Stimulated activated CD8-positive, alpha-beta memory T cell treated with anti-CD3 and anti-CD28 coated beads, Interleukin-7, amount 100 ng/mL, for 1 hour (primary cell): Measurements from ENCODE around the gene PIGB.
"Not testable (repeated sequence)": the region's sequence is repeated elsewhere in the genome, so short reads cannot be mapped to it uniquely, and the experiment has no call there.

Experiments
- DNase-seq, 2 donors: peaks; one replicate each; pipeline ENCODE4 v3.0.0-alpha.2; 2020; ENCODE audit warnings: low read depth in 2 of 2

Gene PIGB

DNA sequence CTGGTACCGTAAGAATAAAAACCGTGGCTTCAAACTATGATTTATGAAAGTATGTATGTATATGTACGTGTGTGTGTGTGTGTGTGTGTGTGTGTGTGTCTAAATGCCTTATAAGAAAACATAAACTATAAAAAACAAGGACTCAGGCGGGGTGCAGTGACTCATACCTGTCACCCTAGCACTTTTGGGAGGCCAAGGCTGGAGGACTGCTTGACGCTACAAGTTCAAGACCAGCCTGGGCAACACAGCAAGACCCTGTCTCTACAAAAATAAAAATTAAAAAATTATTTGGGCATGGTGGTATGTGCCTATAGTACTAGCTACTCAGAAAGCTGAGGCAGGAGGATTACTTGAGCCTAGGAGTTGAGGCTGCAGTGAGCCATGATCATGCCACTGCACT is 60.1 kb downstream of the PIGB start:
- DNase-seq, result no peak

DNA sequence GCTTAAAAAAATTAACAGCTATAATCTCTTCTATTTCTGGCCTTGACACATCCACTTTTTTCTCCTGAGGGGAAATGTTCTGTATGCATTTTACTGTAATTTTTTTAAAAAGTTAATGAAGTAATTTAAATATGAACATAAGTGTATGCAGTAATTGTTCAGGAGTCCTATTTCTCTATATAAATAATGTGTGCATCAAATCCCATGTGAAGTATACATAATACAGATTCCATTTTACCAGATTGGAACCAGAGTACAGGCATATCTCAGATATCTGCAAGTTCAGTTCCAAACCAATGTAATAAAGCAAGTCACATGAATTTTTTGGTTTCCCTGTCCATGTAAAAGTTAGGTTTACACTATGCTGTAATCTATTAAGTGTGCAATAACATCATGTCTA is 62.6 kb downstream of the PIGB start:
- no peak for DNase-seq

DNA sequence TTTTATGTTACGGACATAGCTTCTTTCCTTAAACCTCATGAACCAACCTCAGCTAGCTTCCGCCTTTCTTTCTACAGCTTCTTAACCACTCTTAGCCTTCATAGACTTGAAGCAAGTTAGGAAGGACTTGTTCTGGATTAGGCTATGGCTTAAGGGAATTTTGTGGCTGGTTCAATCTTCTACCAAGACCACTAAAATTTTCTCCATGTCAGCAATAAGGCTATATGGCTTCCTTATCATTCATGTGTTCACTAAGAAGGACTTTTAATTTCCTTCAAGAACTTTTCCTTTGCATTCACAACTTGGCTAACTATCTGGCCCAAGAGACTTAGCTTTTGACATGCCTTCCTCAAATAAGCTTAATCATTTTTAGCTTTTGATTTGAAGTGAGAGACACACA is 64.7 kb downstream of the PIGB start:
- DNase-seq, result no peak

DNA sequence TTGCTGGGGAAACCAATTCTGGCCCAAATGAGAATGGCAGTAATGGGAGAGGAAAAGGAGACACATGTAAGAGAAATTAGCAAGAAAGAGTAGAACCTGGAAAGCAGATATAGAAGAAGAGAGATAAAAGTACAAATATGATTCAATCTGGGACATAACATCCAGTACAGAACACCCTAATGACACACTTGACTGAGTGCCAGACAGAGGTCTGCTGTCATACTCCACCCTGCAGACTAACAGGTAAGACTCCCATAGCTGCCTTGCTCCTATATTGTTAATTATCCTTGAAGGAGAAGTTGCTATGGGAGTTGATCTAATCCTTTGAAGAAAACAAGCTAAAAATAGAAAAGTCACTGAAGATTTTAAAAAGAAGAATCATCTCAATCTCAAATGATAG is 68.0 kb downstream of the PIGB start:
- DNase-seq, result no peak

DNA sequence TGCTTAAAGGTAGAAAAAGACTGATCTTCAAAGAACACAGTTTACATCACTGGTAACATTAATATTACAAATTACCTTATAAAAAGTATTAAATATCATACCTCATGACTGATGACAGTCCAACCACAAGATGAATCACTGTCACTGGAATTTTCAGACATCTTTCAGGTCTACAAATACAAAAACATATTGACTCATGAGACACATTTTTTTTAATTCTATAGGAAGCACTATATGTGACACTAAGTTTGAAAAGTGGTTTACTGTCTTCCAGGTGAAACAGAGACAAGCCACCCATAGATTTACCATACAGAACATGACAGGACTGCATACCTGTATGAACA is 70.2 kb downstream of the PIGB start:
- no peak for DNase-seq

DNA sequence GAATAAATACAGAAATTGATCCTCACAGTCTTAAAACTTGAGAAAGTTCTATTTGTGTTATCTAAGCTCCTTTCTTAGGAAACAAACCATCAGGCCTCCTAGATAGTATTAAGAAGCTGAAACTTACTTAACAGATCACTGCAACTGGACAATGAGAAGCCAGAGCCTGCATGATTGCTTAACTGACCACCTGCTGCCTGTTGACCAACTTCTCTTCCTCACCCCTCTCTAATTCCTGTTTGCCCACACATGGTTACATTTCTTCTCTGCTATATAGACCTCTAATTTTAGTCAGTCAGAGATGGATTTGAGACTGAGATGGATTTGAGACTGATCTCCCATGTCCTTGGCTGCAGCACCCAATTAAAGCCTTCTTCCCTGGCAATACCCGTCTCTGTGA is 75.7 kb downstream of the PIGB start:
- no peak for DNase-seq

DNA sequence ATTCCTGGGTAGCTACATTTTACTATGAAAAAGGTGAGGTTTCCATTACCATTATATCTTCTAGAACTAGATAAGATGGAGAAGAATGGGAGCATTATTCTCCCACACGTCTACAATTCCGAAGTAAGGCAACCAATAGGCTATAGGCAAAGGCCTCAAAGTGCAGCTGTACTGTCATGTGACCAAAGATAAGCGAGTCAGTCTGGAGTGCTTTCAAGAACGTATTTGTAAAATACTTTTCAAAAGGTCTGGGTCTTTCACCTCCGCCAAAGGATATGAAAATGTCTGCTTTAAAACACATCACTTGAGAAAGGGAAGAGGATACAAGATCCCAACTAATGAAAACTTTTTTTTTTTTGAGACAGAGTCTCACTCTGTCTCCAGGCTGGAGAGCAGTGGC is 79.2 kb downstream of the PIGB start:
- DNase-seq, result no peak

DNA sequence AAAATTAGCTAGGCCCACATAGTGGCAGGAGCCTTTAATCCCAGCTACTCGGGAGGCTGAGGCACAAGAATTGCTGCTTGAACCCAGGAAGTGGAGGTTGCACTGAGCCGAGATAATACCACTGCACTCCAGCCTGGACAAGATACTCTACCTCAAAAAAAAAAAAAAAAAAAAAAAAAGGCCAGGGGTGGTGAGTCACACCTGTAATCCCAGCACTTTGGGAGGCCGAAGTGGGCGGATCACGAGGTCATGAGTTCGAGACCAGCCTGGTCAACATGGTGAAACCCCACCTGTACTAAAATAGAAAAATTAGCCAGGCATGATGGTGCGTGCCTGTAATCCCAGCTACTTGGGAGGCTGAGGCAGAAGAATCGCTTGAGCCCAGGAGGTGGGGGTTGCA is 81.0 kb downstream of the PIGB start:
- not testable (repeated sequence) for DNase-seq

DNA sequence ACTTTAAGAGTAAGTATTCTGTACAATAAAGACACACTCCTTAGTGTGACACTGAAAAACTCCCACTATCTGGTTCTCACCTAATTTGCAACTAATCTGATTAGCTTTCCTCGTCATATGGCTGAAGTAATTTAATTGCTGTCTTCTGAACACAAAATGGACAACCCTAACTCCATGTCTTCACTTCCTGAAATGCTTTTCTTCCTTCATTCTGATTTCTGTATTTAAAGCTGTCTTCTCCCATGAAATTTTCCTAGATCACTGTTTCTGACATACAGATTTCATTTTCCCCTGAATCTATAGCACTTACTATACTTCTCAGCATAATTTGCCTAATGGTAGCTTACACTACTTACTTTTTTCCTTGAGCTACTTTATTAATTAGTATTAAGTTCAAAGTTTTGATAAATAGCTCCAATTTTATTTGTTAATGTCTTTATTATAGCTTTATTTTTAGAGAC is 82.8 kb downstream of the PIGB start:
- DNase-seq, result no peak

DNA sequence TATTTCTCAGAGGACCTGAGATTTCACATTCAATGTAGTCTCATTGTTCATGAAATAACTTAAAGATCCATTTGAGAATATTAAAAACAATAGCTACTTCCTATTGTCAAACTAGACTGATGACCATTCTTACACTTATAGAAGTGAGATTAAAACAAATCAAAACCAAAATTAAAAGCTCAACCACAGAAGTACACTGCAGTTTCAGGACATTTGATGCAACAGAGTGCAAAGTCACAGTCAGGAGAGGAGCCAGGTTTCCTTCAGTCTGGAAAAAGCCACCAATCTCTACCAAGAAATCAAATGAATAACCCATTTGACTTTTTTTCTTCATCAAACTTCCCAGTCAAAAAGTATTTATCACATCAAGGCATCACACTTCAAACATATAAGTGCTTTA is 83.7 kb downstream of the PIGB start:
- DNase-seq, result no peak

DNA sequence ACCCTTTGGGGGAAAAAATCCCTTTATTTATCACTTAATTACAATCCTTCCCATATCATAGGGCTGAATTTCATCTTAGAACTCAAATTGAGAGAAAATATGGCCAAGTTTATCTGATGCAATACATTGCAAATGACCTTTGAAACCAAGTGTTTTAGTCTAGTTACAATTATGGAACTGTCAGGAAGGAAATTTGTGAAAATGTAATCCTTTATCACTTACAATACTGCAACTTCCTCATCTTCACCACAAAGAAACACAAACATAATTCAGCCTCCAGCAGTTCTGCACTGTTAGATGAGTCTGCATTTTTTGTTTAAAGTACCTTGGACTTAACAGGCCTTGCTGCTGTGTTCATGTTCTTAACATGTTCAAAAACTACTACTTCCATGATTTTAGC is 84.5 kb downstream of the PIGB start:
- no peak for DNase-seq
